MM.1S (cell line): ENCODE measurements around the gene ADCY9.
A peak's percentile ranks its signal among the peaks of the same experiment; 100 is the strongest.

ENCODE experiments used
- DNase-seq: peaks from one replicate; pipeline ENCODE4 v3.0.0-alpha.2; 2015
- H2AFZ ChIP-seq: fragments of 300-600 bp; sonication (generic); 2 replicates; pipeline ENCODE4 v1.6.0; 2016; ENCODE audit warnings: antibody characterized with exemption, low read length
- H3F3A ChIP-seq: fragments of 300-600 bp; sonication (generic); 2 replicates; pipeline ENCODE4 v1.6.1; 2016; ENCODE audit warnings: mild to moderate bottlenecking, antibody characterized with exemption, low read length, moderate library complexity, mixed read lengths; ENCODE audit not compliant: insufficient read depth
- H3K27ac ChIP-seq: fragments of 300-600 bp; sonication (generic); 2 replicates; pipeline ENCODE4 v1.5.1; 2016; ENCODE audit warnings: mild to moderate bottlenecking, low read length
- H3K27me3 ChIP-seq: fragments of 300-600 bp; sonication (generic); replicated peaks from 2 replicates; pipeline ENCODE4 v1.6.0; 2016; ENCODE audit warnings: low read length; ENCODE audit not compliant: insufficient read depth
- H3K36me3 ChIP-seq: fragments of 300-600 bp; sonication (generic); replicated peaks from 2 replicates; pipeline ENCODE4 v1.6.1; 2016; ENCODE audit warnings: mild to moderate bottlenecking, low read length, mixed read lengths; ENCODE audit not compliant: insufficient read depth
- H3K4me1 ChIP-seq: fragments of 300-600 bp; sonication (generic); 2 replicates; pipeline ENCODE4 v1.6.1; 2016; ENCODE audit warnings: low read length, mixed read lengths
- H3K4me2 ChIP-seq: fragments of 300-600 bp; sonication (generic); 2 replicates; pipeline ENCODE4 v1.6.0; 2016; ENCODE audit warnings: low read depth, low read length
- H3K4me3 ChIP-seq: fragments of 300-600 bp; sonication (generic); 2 replicates; pipeline ENCODE4 v1.5.1; 2016; ENCODE audit warnings: low read length, mixed read lengths
- H3K79me2 ChIP-seq: fragments of 300-600 bp; sonication (generic); 2 replicates; pipeline ENCODE4 v1.6.1; 2016; ENCODE audit warnings: mixed run types, low read length, mixed read lengths
- H3K9ac ChIP-seq: fragments of 300-600 bp; sonication (generic); 2 replicates; pipeline ENCODE4 v1.6.1; 2016; ENCODE audit warnings: low read length, mixed read lengths
- H3K9me2 ChIP-seq: fragments of 300-600 bp; sonication (generic); replicated peaks from 2 replicates; pipeline ENCODE4 v1.6.1; 2016; ENCODE audit warnings: mild to moderate bottlenecking, low read length, mixed read lengths; ENCODE audit not compliant: insufficient read depth
- H3K9me3 ChIP-seq: fragments of 300-600 bp; sonication (generic); replicated peaks from 2 replicates; pipeline ENCODE4 v1.6.1; 2016; ENCODE audit warnings: mild to moderate bottlenecking, low read length, mixed read lengths; ENCODE audit not compliant: insufficient read depth
- H4K20me1 ChIP-seq: fragments of 300-600 bp; sonication (generic); 2 replicates; pipeline ENCODE4 v1.6.1; 2016; ENCODE audit warnings: mild to moderate bottlenecking, low read length, moderate library complexity, mixed read lengths; ENCODE audit not compliant: insufficient read depth
- EZH2 ChIP-seq: fragments of 300-600 bp; sonication (generic); optimal IDR thresholded peaks from 2 replicates; pipeline ENCODE3; 2017; ENCODE audit warnings: low read depth, mild to moderate bottlenecking, antibody characterized with exemption, low read length, mixed read lengths
- EZH2phosphoT487 ChIP-seq: fragments of 300-600 bp; sonication (generic); IDR thresholded peaks from 2 replicates; pipeline ENCODE4 v1.6.1; 2018; ENCODE audit warnings: antibody characterized with exemption, low read length
- TF ChIP-seq, protein P1 (sequence below): fragments of 300-600 bp; sonication (generic); IDR thresholded peaks from 2 replicates; pipeline ENCODE4 v1.5.1; 2016; ENCODE audit warnings: antibody characterized with exemption, low read length, mixed read lengths

The ADCY9 gene

DNA sequence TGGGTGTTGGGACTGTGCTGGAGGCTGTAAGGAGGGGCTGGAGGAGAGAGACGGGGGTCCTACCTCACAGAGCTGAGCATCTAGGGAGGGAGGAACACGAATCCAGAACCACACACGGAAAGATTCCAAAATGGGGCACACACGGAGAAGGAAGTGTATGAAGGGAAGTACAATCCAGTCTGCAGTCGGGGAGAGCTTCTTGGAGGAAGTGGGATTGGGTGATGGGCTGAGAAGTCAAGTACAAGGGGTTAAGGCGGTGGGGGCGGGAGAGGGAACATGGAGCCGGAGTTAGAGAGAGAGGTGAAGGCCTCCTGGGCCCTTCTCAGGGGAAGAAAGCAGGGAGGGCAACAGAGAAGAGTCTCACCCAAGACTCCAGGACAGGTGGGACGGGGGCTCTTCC, 128.2 kb downstream of the ADCY9 start:
- no peak overlapping the region for H3K4me3 ChIP-seq
- H4K20me1 ChIP-seq, result no peaks in the 10 kb centered on the region
- H3K27ac ChIP-seq, result no peak overlapping the region
- H3K9me2 ChIP-seq, result no peaks in the 10 kb centered on the region
- peaks cover 72% of the 10 kb centered on the region for H3K27me3 ChIP-seq
- TF ChIP-seq EZH2phosphoT487, result no peak
- no peak overlapping the region for H3K4me2 ChIP-seq
- no peak overlapping the region for H3K9ac ChIP-seq
- no peaks in the 10 kb centered on the region for H3K36me3 ChIP-seq
- no peaks in the 10 kb centered on the region for H3K79me2 ChIP-seq
- no peak for DNase-seq
- H3K9me3 ChIP-seq, result no peaks in the 10 kb centered on the region
- H3K4me1 ChIP-seq, result peaks cover 10% of the 10 kb centered on the region; the same call in 1 of the 2 replicates
- no peaks in the 10 kb centered on the region for H3F3A ChIP-seq
- no peak overlapping the region for H2AFZ ChIP-seq

DNA sequence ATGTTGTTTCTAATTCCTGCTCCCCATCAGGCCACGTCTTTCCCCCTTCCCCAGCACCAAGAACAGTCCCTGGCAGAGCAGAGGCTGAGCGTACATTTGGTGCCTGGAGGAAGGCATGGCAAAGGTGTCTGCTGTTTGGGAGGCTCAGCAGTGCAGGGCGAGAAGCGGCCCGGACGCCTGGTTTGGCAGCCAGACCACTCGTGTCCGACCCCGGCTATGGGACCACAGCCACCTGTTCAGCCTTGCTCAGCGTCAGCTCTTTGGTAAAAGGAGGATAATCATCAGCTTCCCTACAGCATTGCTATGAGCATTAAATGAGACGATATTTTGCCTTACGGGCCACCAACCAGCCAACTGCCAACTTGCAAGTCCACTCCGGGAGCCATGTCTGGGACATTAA, 129.0 kb downstream of the ADCY9 start:
- peaks cover 10% of the 10 kb centered on the region; the same call in 1 of the 2 replicates for H3K4me1 ChIP-seq
- no peak overlapping the region for H3K9ac ChIP-seq
- no peak overlapping the region for H3K4me2 ChIP-seq
- peaks cover 73% of the 10 kb centered on the region for H3K27me3 ChIP-seq
- no peak overlapping the region for H3K4me3 ChIP-seq
- H3K27ac ChIP-seq, result no peak overlapping the region
- no peaks in the 10 kb centered on the region for H3K36me3 ChIP-seq
- TF ChIP-seq, protein P1, sequence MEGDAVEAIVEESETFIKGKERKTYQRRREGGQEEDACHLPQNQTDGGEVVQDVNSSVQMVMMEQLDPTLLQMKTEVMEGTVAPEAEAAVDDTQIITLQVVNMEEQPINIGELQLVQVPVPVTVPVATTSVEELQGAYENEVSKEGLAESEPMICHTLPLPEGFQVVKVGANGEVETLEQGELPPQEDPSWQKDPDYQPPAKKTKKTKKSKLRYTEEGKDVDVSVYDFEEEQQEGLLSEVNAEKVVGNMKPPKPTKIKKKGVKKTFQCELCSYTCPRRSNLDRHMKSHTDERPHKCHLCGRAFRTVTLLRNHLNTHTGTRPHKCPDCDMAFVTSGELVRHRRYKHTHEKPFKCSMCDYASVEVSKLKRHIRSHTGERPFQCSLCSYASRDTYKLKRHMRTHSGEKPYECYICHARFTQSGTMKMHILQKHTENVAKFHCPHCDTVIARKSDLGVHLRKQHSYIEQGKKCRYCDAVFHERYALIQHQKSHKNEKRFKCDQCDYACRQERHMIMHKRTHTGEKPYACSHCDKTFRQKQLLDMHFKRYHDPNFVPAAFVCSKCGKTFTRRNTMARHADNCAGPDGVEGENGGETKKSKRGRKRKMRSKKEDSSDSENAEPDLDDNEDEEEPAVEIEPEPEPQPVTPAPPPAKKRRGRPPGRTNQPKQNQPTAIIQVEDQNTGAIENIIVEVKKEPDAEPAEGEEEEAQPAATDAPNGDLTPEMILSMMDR, result no peak
- TF ChIP-seq EZH2phosphoT487 (no peak), EZH2 (no peak)
- no peaks in the 10 kb centered on the region for H3K79me2 ChIP-seq
- H3K9me3 ChIP-seq, result no peaks in the 10 kb centered on the region
- DNase-seq, result no peak
- no peak overlapping the region for H2AFZ ChIP-seq
- no peaks in the 10 kb centered on the region for H4K20me1 ChIP-seq
- no peaks in the 10 kb centered on the region for H3F3A ChIP-seq
- no peaks in the 10 kb centered on the region for H3K9me2 ChIP-seq

DNA sequence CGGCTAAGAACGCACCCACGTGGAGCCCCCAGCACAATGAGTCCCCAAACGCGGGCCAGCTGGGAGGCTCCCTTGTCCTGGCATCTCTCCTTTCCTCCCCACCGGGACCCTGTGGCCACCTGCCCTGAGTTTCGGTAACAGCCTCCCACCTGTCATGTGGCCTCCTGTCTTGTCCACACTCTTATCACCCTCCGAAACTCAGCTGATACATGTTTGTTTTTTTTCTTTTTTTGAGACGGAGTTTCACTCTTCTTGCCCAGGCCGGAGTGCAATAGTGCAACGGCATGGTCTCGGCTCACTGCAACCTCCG, 130.1 kb downstream of the ADCY9 start:
- Histone ChIP-seq H3K9me2 (no peaks in the 10 kb centered on the region), H3K4me2 (peak overlapping the region; percentile 47; the same call in 1 of the 2 replicates), H3K9me3 (no peaks in the 10 kb centered on the region), H3K79me2 (no peaks in the 10 kb centered on the region), H3F3A (no peaks in the 10 kb centered on the region), H3K4me1 (peaks cover 10% of the 10 kb centered on the region; the same call in 1 of the 2 replicates), H3K27me3 (peaks cover 77% of the 10 kb centered on the region), H4K20me1 (no peaks in the 10 kb centered on the region), H3K4me3 (no peak overlapping the region), H2AFZ (no peak overlapping the region), H3K27ac (no peak overlapping the region), H3K36me3 (no peaks in the 10 kb centered on the region), H3K9ac (no peak overlapping the region)
- DNase-seq, result peak; percentile 22
- TF ChIP-seq, protein P1, result no peak
- TF ChIP-seq EZH2phosphoT487, result no peak
- TF ChIP-seq EZH2, result no peak

DNA sequence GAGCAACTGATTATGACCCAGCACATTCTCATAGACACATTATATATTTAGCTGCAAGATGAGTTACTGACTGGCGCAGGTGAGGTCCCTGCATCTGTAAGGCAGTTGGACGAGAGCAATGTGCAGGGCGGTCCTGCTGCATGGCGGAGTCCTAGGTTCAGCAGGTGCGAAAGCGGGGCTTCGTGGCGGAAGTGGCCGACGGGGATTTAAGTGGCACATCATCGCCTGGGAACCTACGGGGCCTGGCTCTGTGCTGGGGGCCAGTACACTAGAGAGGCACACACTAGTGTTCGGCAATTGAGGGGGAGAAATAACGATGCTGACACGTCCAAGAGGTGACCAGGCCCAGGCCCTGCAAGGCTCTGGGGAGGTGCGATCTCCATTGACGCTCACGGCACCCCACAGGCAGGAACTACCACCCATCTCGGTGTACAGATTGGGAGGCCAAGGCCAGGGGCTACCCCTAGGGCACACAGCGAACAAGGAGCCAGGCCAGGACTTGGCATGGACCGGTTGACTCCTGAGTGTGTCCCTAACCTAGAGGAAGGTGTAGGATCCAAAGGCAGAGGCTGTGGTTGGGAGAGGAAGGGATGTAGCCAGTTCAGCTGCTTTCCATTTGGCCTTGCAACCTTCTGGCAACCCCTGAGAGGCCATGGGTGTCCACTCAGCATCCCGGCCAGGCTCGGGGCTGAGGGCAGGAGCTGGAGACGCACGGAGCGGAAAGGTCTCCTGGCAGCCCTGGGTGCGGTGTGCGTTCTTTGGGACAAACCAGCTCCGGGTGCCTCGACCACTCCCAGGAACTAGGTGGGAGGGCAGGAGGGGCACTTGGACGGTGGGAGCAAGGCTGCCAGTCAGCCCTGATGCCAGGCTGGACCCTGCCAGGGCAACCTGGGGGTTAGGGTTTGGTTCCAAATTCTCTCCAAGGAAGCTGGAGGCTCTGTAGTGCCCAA, 131.9 kb downstream of the ADCY9 start:
- Histone ChIP-seq H3K27ac (no peak overlapping the region), H3F3A (no peaks in the 10 kb centered on the region), H2AFZ (no peak overlapping the region), H4K20me1 (no peaks in the 10 kb centered on the region), H3K4me1 (peaks cover 10% of the 10 kb centered on the region; the same call in 1 of the 2 replicates), H3K4me3 (no peak overlapping the region), H3K9me3 (no peaks in the 10 kb centered on the region), H3K9me2 (no peaks in the 10 kb centered on the region), H3K36me3 (no peaks in the 10 kb centered on the region), H3K4me2 (no peak overlapping the region), H3K9ac (no peak overlapping the region), H3K79me2 (no peaks in the 10 kb centered on the region), H3K27me3 (peaks cover 77% of the 10 kb centered on the region)
- TF ChIP-seq EZH2, result no peak
- DNase-seq, result no peak
